Liver (tissue), 9 donors: Measurements from ENCODE around the gene CD247. TPM values are rescaled to one million over a fixed set of nuclear protein-coding genes. Genes with fewer than 3 reads are reported as not detected.

Experiments
- DNase-seq: peaks from one replicate; pipeline ENCODE4 v3.0.0-alpha.2; 2017; ENCODE audit warnings: low spot score
- H3K27ac ChIP-seq, 2 donors: one replicate each; pipeline ENCODE4 v1.7.0; 2013; ENCODE audit warnings: inconsistent platforms in 2 of 2, low read length in 2 of 2, control low read depth in 1 of 2, low read depth in 1 of 2, mild to moderate bottlenecking in 1 of 2
- H3K27me3 ChIP-seq, 4 donors: one replicate each; pipeline versions ENCODE4 v1.6.1 to v1.7.0; 2013; ENCODE audit warnings: low read length in 3 of 4, inconsistent platforms in 1 of 4, mild to moderate bottlenecking in 1 of 4, moderate library complexity in 1 of 4; ENCODE audit not compliant: control insufficient read depth in 4 of 4, insufficient read depth in 4 of 4
- H3K36me3 ChIP-seq, 4 donors: one replicate each; pipeline versions ENCODE4 v1.6.1 to v1.7.0; 2013; ENCODE audit warnings: low read length in 3 of 4, mild to moderate bottlenecking in 3 of 4, low read depth in 1 of 4, moderate library complexity in 1 of 4; ENCODE audit not compliant: control insufficient read depth in 4 of 4, insufficient read depth in 3 of 4
- H3K4me1 ChIP-seq, 4 donors: one replicate each; pipeline versions ENCODE4 v1.6.1 to v1.7.0; 2013; ENCODE audit warnings: low read length in 3 of 4, mild to moderate bottlenecking in 3 of 4, moderate library complexity in 1 of 4; ENCODE audit not compliant: control insufficient read depth in 4 of 4, insufficient read depth in 4 of 4
- H3K4me3 ChIP-seq, 3 donors: one replicate each; pipeline versions ENCODE4 v1.6.1 to v1.7.0; 2013; ENCODE audit warnings: low read length in 3 of 3, control low read depth in 1 of 3, low read depth in 1 of 3, mild to moderate bottlenecking in 1 of 3
- H3K9ac ChIP-seq, 2 donors: one replicate each; pipeline ENCODE4 v1.7.0; 2013; ENCODE audit warnings: low read length in 2 of 2, mild to moderate bottlenecking in 2 of 2, moderate library complexity in 2 of 2, control low read depth in 1 of 2, low read depth in 1 of 2
- H3K9me3 ChIP-seq, 4 donors: one replicate each; pipeline versions ENCODE4 v1.6.1 to v1.7.0; 2013; ENCODE audit warnings: low read length in 3 of 4; ENCODE audit not compliant: control insufficient read depth in 4 of 4
- ATF3 ChIP-seq: IDR thresholded peaks from 2 replicates; pipeline ENCODE4 v1.6.1; 2016; ENCODE audit warnings: antibody characterized with exemption
- FOXA1 ChIP-seq: IDR thresholded peaks from 2 replicates; pipeline ENCODE4 v1.6.1; 2016; ENCODE audit warnings: antibody characterized with exemption
- FOXA2 ChIP-seq: IDR thresholded peaks from 2 replicates; pipeline ENCODE4 v1.6.1; 2016; ENCODE audit warnings: antibody characterized with exemption
- GABPA ChIP-seq, 2 donors: IDR thresholded peaks in 1 of 2; conservative IDR thresholded peaks in 1 of 2; 2 replicates each; pipeline ENCODE4 v1.6.1; 2016; ENCODE audit warnings: antibody characterized with exemption in 2 of 2, mild to moderate bottlenecking in 1 of 2, moderate library complexity in 1 of 2
- HNF4A ChIP-seq, 2 donors: conservative IDR thresholded peaks; 2 replicates each; pipeline ENCODE4 v1.6.1; 2016; ENCODE audit warnings: antibody characterized with exemption in 2 of 2, mild to moderate bottlenecking in 2 of 2
- MAX ChIP-seq: IDR thresholded peaks from 2 replicates; pipeline ENCODE4 v1.6.1; 2016; ENCODE audit warnings: antibody characterized with exemption
- NR2F2 ChIP-seq: IDR thresholded peaks from 2 replicates; pipeline ENCODE4 v1.6.1; 2016; ENCODE audit warnings: antibody characterized with exemption
- RAD21 ChIP-seq, 2 donors: IDR thresholded peaks; 2 replicates each; pipeline ENCODE4 v1.6.1; 2016; ENCODE audit warnings: antibody characterized with exemption in 2 of 2, mild to moderate bottlenecking in 2 of 2
- REST ChIP-seq: IDR thresholded peaks from 2 replicates; pipeline ENCODE4 v1.6.1; 2016; ENCODE audit warnings: antibody characterized with exemption, mild to moderate bottlenecking
- YY1 ChIP-seq: IDR thresholded peaks from 2 replicates; pipeline ENCODE4 v1.6.1; 2016; ENCODE audit warnings: antibody characterized with exemption, mild to moderate bottlenecking
- ZBTB33 ChIP-seq: IDR thresholded peaks from 2 replicates; pipeline ENCODE4 v1.6.1; 2016; ENCODE audit warnings: antibody characterized with exemption
- WGBS: extraction: QIAGEN DNeasy Blood & Tissue Kit; methylation state at CpG from one replicate; pipeline ENCODE4 v1.1.7; 2013; 5-methylcytosine and 5-hydroxymethylcytosine counted together
- polyA plus RNA-seq, 2 donors: library from polyadenylated mRNA; stranded (reverse) in 1 of 2; unstranded in 1 of 2; fragments of 200-250 nt in 1 of 2; fragments of >200 nt in 1 of 2; fragmentation: Nextera tagmentation in 1 of 2; extraction: Ambion mirVana in 1 of 2; gene quantifications; one replicate each; pipeline versions ENCODE4 v1.2.1 to v1.2.3, GENCODE V29; 2013 to 2015
- total RNA-seq, 2 donors: library from RNA; depleted of rRNA; stranded (reverse); fragments of >200 nt; gene quantifications; one replicate each; pipeline ENCODE4 v1.2.3, GENCODE V29; 2014
- donor health status: healthy.
- donor health status: healthy.
- donor health status: healthy.
- donor health status: healthy.
- donor health status: healthy.

CD247 gene
- total and polyA plus RNA-seq, 4 donors: 0.61 to 2.2 (median 1.6) TPM

- H3K9ac ChIP-seq: no peak overlapping the region
- no peak overlapping the region for H3K27ac ChIP-seq
- no peaks in the 10 kb centered on the region for H3K27me3 ChIP-seq
- TF ChIP-seq ATF3 (no peak), FOXA2 (no peak), MAX (no peak), NR2F2 (no peak), YY1 (no peak)
- 89% methylated on average over 10 of the region's 10 CpGs for WGBS
- H3K9me3 ChIP-seq: no peaks in the 10 kb centered on the region
- no peaks in the 10 kb centered on the region for H3K4me1 ChIP-seq
- no peak overlapping the region for H3K4me3 ChIP-seq
- no peaks in the 10 kb centered on the region for H3K36me3 ChIP-seq
- no peak for DNase-seq
These were observed 45.4 kb downstream of the CD247 start for GRCh38 chr1:167472752-167473521.

GRCh38 chr1:167471568-167471967 lies 46.8 kb downstream of the CD247 start:
- H3K9me3 ChIP-seq: no peaks in the 10 kb centered on the region
- no peaks in the 10 kb centered on the region for H3K4me1 ChIP-seq
- H3K27me3 ChIP-seq: no peaks in the 10 kb centered on the region
- no peak for DNase-seq
- TF ChIP-seq FOXA2 (no peak), FOXA1 (no peak), REST (no peak), MAX (no peak), NR2F2 (no peak), ZBTB33 (no peak)
- H3K36me3 ChIP-seq: no peaks in the 10 kb centered on the region
- no peak overlapping the region for H3K27ac ChIP-seq
- no peak overlapping the region for H3K4me3 ChIP-seq
- H3K9ac ChIP-seq: no peak overlapping the region
- WGBS: 86% methylated on average over 5 of the region's 5 CpGs

- WGBS: 81% methylated on average over 7 of the region's 7 CpGs
- Histone ChIP-seq H3K27ac (no peak overlapping the region), H3K9ac (no peak overlapping the region), H3K4me3 (no peak overlapping the region), H3K4me1 (peaks cover 0 to 5% (median 2%) of the 10 kb centered on the region in 4 donors), H3K9me3 (no peaks in the 10 kb centered on the region), H3K27me3 (no peaks in the 10 kb centered on the region), H3K36me3 (no peaks in the 10 kb centered on the region)
- DNase-seq: no peak
- TF ChIP-seq ZBTB33 (no peak), YY1 (no peak), GABPA (IDR thresholded peaks at IDR 0.05 in 1 of 2, conservative IDR thresholded peaks at IDR 0.05 in 1 of 2) (no peak), MAX (no peak), HNF4A (conservative IDR thresholded peaks at IDR 0.05) (no peak), RAD21 (IDR thresholded peaks at IDR 0.05) (no peak), NR2F2 (no peak)
These were observed 48.9 kb downstream of the CD247 start for GRCh38 chr1:167469280-167469965.
